WTC11 (cell line): ENCODE data around the gene REEP3.

ENCODE experiments used
- ATF3 ChIP-seq: sonication (generic); formaldehyde crosslinking; conservative IDR thresholded peaks from 2 replicates; pipeline ENCODE4 v1.8.1; 2022; ENCODE audit warnings: mild to moderate bottlenecking, missing genetic modification reagents
- CTCF ChIP-seq: fragments of 200-600 bp; IDR thresholded peaks from 2 replicates; pipeline ENCODE4 v1.8.0; 2022; ENCODE audit warnings: antibody characterized with exemption
- HMGXB4 ChIP-seq: sonication (generic); formaldehyde crosslinking; IDR thresholded peaks from 2 replicates; pipeline ENCODE4 v1.8.1; 2023; ENCODE audit warnings: mild to moderate bottlenecking, moderate library complexity, missing genetic modification reagents
- MAX ChIP-seq: sonication (generic); formaldehyde crosslinking; IDR thresholded peaks from 2 replicates; pipeline ENCODE4 v1.8.0; 2022; ENCODE audit warnings: mild to moderate bottlenecking, missing genetic modification reagents
- NFE2L1 ChIP-seq: sonication (generic); formaldehyde crosslinking; IDR thresholded peaks from 2 replicates; pipeline ENCODE4 v1.8.1; 2023; ENCODE audit warnings: missing genetic modification reagents
- NFYB ChIP-seq: sonication (generic); formaldehyde crosslinking; conservative IDR thresholded peaks from 2 replicates; pipeline ENCODE4 v1.8.0; 2022; ENCODE audit warnings: low read depth, missing genetic modification reagents
- PRDM15 ChIP-seq: sonication (generic); formaldehyde crosslinking; IDR thresholded peaks from 2 replicates; pipeline ENCODE4 v1.8.0; 2022; ENCODE audit warnings: missing genetic modification reagents
- USF1 ChIP-seq: sonication (generic); formaldehyde crosslinking; IDR thresholded peaks from 2 replicates; pipeline ENCODE4 v1.8.0; 2022; ENCODE audit warnings: mild to moderate bottlenecking, missing genetic modification reagents
- ZSCAN18 ChIP-seq: fragments of 250-450 bp; sonication (Bioruptor Pico); IDR thresholded peaks from 2 replicates; pipeline ENCODE4 v2.1.2; 2022; ENCODE audit warnings: mild to moderate bottlenecking, moderate library complexity

GRCh38 chr10:63618552-63618951, 97.4 kb downstream of the REEP3 start:
- no peak for TF ChIP-seq MAX (CRISPR knock-in tag)
- TF ChIP-seq ZSCAN18 (CRISPR knock-in tag): no peak
- TF ChIP-seq USF1 (CRISPR knock-in tag): no peak
- TF ChIP-seq CTCF: no peak
- TF ChIP-seq NFYB: no peak
- no peak for TF ChIP-seq ATF3
- no peak for TF ChIP-seq HMGXB4
- no peak for TF ChIP-seq PRDM15 (CRISPR knock-in tag)
- no peak for TF ChIP-seq NFE2L1
